IPS-11a (cell line): ENCODE measurements around the gene SGK1.

Experiments used
- H3K4me3 ChIP-seq: one replicate; pipeline ENCODE4 v1.5.1; 2013; ENCODE audit warnings: low read depth, low read length, control low read depth

Gene SGK1

DNA sequence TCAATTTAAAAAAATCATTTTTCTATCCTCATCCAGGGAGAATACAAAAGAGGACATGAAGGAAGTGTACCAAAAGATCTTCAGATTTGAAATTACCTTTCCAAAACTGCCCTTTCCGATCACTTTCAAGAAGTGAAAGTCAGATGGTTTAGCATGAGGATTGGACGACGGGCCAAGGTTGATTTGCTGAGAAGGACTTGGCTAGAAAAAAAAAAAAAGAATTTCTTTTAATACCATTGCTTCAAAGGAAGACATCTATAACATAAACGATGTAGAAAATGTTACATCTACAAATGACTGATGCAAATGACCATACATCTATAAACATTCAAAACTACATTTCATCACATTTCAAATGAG lies 144.6 kb downstream of the SGK1 start:
- H3K4me3 ChIP-seq, result no peak overlapping the region

DNA sequence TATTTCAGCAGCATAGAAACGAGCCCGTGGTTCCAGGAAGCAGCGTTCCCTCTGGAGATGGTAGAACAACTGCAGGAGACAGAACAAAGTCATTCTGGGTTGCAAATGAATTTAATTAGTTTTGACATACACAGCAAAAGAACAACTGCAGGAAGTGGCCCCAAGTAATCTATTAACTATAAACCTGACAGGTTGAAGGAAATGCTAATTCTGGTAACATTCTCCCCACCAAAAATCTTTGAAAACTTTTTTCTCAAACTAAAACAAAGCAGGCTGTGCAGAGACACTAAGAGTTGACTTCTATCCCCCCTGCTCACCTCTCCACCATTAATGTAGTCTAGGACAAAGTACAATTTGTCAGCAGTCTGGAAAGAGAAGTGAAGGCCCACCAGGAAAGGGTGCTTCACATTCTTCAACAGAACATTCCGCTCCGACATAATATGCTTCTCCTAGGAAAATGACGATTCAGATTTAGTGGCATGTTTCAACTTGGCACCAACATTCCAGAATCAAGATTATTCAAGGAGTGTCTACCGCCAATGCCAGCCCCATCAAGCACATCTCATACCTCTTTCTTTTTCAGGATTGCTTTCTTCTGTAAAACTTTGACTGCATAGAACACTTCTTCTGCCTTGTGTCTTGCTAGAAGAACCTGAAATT lies 145.1 kb downstream of the SGK1 start:
- no peak overlapping the region for H3K4me3 ChIP-seq

DNA sequence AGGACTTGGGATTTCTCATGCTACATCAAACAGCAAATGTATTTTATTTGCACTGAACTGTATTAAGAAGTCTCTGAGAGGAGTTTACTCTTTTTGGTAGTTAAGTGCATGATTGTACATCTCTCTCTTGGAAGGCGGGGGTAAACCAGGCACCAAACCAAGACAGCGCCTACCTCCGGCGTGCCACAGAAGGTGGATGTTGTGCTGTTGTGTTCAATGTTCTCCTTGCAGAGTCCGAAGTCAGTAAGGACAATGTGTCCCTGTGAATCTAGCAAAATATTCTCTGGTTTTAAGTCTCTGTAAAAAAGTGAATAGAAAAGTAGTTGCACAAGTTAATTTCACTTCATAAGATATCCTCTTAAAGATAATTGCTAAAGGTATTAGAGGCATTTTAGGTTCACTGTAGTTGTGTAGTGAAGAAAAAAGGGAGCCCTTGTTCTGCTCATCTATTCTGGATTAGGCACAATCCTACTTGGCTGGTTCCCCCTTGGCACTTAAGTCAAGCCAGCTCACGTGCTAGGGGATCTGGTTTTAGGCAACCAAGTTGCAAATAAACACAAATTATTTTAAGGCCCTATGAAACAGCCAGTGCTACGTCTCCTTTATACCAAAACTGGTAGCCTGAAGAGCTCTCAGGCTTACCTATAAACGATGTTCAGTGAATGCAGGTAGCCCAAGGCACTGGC lies 145.7 kb downstream of the SGK1 start:
- no peak overlapping the region for H3K4me3 ChIP-seq

DNA sequence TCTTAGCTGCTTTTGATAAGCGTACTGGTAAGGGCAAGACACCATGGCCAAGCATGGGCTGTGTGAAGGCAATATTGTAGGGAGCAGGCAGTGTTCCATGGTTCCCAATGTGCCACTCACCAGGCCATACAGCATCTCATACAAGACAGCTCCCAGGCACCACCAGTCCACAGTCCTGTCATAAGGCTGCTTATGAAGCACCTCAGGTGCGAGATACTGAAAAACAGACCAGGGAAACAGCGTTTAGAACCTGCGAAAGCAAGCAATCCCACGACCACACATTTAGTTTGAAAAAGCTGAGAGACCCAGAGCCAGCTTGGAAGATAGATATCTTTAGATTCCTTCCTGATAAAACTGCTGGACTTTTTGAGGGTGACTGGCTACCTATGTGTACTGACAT lies 146.4 kb downstream of the SGK1 start:
- no peak overlapping the region for H3K4me3 ChIP-seq

DNA sequence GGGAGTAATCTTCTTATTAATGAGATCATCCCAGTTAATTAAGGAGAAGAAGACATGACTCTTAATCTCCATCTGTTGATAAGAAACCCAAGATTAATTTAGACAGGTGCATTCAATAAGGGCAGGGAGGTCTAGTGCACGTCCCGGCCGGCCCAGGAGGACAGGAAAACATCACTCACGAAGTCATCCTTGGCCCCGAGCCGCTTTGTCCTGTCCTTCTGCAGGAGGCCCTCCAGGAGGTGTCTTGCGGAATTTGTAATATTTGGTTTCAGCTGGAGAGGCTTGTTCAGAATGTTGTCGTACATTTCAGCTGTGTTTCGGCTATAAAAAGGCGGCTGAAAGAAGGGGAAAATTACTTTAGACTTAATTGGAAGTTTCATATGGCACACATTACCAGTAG lies 147.1 kb downstream of the SGK1 start:
- H3K4me3 ChIP-seq, result no peak overlapping the region

DNA sequence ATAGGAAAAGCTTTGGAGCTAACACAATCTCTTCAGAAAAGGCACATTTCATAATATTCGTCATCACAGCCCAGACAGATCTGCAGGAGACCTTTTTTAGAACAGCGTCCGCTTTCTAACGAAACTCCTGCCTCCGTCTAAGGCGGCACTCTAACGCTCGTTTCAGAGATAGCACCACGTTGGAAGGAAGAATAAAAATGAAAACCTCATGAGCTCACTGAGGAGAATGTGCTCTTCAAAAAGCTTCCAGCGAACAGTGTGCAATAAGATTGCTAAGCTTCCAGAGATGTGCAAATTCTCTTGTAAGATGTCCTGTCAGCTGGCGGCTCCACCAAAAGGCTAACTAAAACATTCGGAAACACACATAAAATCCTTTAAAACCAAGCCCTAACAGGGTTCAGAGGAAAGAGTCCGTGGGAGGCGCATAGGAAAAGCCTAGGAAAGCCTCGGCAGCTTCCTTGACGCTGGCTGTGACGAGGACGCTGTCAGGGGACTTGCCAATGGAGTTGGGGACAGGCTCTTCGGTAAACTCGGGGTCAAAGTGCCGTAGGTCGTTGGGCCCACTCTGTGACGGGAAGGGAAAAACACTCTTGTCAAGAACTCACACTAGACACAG lies 147.9 kb downstream of the SGK1 start:
- no peak overlapping the region for H3K4me3 ChIP-seq

DNA sequence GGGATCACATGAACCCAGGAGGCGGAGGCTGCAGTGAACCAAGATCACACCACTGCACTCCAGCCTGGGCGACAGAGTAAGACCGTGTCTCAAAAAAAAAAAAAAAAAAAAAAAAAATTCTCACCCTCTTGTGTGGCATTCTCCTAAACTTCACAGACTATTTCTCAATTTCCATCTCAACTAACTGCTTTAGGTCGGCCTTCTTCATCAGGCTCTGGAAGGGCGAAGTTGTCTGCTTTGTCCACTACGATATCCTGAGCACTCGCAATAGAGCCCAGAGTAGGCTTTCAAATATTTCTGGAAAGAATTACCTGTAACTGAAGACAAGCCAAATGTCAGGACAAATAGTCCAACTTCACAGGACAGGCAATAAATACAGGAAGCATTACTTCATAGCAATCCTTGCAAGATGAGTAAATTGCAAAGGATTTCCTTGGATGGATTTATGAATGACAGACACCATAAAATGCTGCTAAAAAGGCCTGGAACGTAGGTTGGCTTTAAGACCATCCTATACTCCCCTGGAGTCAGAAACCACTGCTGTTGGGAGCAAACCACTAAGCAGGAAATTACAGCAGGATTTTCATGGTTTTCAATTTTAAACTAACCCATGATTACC lies 149.2 kb downstream of the SGK1 start:
- H3K4me3 ChIP-seq, result no peak overlapping the region

DNA sequence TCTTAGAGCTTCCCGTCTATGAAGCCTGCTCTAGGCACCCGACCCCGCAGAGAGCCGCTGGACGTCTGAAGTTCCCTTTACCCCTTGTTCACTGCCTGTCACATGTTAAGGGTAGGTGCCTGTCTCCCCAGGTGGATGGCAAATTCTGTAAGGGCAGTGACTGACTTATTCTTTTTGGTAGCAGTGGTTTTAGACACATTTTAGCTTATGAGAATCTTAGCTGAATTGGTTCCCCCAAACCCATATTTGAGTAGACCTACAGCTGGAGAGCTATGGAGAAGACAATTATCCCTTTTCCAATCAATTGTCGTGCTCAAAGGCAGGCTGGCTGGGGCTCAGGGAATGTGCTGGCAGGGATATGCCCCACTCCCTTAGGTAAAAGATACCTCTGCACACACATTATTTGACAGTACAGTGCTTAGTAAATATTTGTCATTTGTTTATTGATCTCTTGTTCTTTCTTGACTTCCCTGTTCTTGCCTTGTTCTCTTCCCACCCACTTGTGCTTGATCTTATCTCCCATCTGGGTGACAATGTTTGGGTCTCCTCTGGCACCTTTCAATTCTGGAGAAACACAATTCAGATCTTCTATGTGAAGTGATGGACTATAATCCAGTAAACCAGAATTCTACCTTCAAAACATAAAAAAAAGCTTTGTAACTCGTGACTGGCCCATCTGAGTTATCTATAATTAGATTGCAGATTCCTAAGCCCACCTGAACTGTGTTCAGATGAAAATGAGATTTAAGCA lies 151.2 kb downstream of the SGK1 start:
- H3K4me3 ChIP-seq, result no peak overlapping the region

DNA sequence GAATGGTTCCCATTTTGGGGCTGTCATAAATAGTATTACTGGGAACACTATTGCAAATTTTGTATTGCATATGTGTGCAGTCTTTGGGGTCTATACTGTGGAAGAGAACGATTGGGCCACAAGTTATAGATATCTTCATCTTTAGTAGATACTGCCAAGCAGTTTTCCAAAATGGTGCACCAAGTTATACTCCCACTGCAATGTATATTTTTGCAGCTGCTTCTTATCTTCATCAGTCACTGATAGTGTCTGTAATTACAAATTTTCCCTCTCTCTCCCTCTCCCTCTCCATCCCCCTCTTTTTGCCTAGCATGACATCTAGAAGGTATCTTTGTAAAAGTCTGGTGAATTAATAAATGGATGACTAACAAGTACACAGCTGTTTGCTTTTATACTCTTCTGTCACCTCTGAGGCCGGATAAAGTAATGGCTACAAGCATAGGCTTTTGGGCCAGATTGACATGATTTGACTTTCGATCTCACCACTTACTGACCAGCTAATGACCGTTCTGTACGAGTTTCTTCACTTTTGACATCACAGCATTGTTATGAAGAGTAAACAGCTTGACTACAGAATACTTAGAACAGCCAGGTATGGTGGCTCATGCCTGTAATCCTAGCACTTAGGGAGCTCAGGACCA lies 152.2 kb downstream of the SGK1 start:
- H3K4me3 ChIP-seq, result no peak overlapping the region

DNA sequence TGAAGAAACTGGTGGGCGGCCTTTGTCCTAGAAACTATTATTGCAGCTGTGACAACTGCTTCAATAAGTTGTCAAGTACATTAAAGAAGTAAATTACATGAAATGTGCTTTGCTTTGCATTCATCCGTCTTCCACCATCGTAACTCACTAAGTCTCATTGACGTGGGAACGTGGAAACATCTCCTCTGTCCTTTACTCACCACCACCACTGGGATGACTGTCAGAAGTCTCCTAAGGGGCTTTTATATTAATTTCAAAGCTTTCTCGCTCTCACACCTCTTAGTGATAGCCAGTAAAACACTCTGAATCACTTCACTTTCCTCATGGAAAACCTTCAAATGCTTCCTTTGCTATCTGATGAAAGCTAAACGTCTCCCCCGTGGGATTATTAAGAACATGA lies 153.6 kb downstream of the SGK1 start:
- no peak overlapping the region for H3K4me3 ChIP-seq

DNA sequence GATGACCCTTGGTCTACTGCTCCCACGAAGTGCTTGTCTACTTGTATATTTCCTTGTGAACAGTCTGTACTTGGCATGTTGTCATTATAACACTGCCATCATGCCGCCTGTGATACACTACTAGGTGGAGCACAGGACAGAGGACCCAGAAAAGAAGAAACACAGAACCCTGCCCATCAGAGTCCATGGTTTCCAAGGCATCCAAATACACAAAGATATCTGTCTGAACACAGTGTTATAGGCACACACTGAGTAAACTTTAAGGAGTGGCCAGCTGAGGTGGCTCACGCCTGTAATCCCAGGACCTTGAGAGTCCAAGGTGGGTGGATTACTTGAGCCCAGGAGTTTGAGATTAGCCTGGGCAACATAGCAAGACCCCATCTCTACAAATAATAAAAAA lies 155.0 kb downstream of the SGK1 start:
- no peak overlapping the region for H3K4me3 ChIP-seq

DNA sequence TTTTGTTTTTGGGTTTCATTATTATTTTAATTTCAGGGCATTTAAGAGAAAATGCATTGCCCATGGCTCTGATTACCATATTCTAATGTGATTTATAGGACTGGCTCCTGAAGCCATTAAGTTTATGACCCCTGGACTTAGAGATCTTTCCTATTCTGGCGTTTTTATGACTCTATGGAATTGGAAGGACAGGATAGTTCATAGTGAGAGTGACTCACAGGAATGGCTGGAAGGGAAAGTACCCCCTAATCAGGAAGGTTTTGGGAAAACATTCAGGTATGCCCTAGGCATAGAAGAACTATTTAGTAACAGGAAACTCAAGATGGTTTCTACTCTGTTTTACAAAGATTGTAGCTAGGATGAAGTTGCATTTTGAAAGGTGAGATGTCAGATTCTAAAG lies 156.9 kb downstream of the SGK1 start:
- H3K4me3 ChIP-seq, result no peak overlapping the region

DNA sequence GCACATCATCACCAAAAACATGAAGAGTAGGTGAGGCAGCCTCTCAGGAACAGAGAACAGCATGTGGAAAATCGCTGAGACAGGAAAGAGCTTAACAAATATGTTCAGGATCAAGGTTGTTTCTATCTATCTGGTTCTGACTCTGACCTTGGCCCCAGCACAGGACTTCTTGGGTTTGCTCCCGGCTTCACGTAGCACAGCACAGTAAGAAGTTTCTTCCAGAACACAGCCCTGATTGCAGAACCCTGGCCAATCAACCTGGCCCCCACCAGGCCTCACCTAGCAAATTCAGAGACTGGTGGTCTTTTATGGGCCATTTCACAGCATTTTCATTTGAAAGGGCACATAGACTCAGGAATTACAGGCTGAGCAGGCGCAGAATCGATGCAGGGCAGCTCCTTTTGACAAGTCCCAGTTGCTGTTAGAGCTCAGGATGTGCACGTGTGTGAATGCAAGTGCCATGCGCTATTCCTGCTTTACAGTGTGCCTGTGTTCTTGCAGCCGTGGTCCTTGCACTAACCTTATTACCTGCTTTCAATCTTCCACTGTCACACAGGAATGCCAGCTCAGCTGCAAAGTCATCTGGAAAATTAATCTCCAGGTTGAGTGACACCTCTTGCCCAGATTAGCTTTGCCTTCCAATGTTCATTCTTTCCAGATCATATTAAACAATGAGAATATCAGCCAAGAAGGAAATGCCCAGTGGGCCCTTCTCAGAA lies 165.0 kb downstream of the SGK1 start:
- H3K4me3 ChIP-seq, result no peak overlapping the region

DNA sequence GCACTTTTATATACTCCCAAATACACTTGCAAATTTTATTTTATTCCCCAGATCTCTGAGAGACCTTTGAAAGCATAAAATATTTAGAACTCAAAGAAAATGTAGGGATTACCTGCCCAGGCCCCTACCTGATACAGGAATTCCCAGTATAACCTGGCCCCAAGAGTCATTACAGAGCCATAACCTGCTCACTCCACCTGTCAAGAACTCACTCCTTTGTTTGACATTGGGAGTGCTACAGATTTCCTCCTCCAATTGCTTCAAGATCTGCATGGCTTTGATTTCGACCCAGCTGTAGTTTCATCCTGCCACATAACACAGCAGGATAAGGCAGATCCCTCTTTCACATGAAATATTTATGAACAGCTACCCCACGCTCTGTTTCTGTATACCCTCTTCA lies 169.3 kb downstream of the SGK1 start:
- H3K4me3 ChIP-seq, result no peak overlapping the region

DNA sequence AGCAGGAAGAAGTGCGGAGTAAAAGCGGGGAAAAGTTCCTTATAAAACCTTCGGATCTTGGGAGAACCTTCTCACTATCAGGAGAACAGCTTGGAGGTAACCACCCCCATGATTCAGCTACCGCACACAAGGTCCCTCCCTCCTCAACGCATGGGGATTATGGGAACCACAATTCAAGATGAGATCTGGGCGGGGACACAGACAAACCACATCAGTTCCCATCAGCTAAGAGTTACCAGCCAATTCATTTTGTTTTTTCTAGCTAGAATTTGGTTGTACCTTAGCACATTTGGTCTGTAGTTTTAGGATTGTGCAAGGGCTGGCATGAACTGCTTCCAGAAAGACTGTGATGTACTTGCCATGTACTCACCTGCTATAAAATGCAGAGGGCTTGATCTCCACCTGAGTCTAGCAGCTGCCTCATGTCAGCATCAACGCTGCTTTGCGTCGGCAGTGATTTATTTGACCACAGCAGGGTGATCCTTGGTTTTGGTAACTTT lies 170.8 kb downstream of the SGK1 start:
- H3K4me3 ChIP-seq, result no peak overlapping the region

DNA sequence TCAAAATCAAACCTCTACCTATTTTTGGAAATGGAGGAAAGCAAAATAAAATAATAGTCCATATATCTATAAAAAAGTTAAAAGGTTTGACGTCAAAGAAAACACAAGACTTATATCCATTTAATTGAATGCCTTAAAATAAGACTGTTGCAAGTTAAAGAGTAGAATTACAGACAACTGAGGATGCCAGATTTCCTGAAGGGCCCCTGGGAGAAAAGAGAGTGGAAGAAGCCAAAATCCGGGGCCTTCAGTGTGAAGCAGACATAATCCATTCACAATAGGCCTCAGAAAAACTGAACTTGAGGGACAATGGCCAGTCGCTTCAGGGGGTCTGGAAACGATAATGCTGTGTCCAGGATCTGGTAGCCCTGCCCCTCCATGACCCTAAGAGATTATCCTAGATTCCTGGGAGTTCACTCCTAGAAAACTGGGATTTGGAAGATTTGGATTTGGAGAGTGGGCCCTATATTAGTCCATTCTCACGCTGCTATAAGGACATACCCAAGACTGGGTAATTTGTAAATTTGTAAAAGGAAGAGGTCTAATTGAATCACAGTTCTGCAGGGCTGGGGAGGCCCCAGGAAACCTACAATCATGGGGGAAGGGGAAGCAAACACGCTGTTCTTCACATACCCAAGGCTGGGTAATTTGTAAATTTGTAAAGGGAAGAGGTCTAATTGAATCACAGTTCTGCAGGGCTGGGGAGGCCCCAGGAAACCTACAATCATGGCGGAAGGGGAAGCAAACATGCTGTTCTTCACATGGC lies 171.5 kb downstream of the SGK1 start:
- no peak overlapping the region for H3K4me3 ChIP-seq

DNA sequence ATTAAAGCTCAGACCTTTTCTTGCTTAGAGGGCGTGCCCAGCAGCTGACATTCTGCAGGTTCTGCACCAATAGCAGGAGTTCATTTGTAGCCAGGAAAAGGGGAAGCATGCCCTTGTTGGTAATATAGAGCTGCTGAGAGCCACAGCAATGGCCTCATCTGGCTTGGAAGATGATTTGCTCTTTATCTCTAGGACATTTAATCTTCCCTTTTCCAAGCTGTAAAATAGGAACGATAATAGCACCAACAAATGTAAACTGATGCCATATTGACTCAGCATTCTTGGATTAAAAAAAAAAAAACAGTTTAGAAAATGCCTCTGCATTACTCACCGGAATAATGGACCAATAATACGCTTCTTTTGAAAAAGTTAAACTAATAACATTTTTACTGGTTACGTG lies 172.1 kb downstream of the SGK1 start:
- H3K4me3 ChIP-seq, result no peak overlapping the region

DNA sequence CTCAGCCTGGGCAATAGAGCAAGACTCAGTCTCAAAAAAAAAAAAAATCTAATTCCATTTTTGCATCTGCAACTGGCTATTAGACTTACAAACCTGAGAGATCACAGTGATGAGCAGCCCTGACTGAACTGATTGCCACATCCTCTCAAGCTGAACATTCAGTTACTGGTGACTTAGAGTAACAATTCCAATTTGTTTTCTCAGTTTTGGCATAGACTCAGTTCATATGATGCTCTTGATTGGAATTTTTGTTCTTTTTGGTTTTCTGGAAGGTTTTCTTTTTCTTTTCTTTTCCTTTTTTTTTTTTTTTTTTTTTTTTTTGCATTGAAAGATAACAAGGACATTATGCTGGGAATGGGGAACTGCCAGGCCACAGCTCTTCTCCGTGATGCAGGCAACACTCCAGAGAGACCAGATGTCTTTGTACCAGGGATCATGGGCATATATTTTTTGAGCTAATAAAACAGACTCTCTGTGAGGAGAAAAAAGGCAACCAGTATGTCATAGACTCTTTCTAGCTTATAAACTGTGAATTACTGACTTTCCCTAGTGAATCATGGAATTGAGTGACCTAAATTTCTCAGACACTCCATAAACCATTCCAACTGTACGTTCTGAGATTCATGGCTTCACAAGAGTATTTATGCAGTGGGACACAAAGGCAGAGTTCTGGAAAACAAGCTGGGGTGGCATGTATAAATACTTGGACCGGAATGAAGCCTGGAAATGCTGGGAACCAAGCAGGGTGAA lies 179.5 kb downstream of the SGK1 start:
- no peak overlapping the region for H3K4me3 ChIP-seq

DNA sequence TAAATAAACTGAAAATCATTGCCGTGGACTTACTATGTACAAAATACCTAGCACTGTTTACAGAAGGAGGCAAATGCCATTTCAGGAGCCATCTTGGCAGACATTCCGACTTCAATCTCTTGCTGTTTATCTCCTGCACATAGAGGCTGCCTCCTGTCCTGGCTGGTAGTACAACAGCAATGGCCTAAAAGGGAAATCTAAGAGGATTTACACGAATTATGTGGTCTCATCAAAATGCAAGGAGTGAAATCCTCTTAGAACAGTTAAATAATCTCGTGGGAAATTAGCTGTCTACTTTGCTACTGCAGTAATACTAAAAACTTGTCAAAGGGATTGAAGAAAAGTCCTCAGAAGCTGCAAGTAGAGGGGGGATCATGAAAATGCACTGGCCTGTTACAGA lies 183.3 kb downstream of the SGK1 start:
- H3K4me3 ChIP-seq, result no peak overlapping the region
